Lung (tissue), 12 donors: Measurements from ENCODE around the gene PRKCQ. TPM values are rescaled to one million over a fixed set of nuclear protein-coding genes. Genes with fewer than 3 reads are reported as not detected.

ENCODE experiments used
- ATAC-seq: fragments of 200-7000 bp; cut with Tn5 transposase; one replicate; pipeline ENCODE4 v1.9.1; 2020; ENCODE audit warnings: moderate number of reproducible peaks; ENCODE audit not compliant: insufficient read depth, low FRiP score
- DNase-seq, 3 donors: peaks; one replicate each; pipeline ENCODE4 v3.0.0-alpha.2; 2013 to 2017
- H3K27ac ChIP-seq, 2 donors: one replicate each; pipeline ENCODE4 v1.5.1; 2013; ENCODE audit warnings: mild to moderate bottlenecking in 2 of 2, moderate library complexity in 2 of 2, control low read depth in 1 of 2, inconsistent platforms in 1 of 2, low read depth in 1 of 2, low read length in 1 of 2
- H3K27me3 ChIP-seq, 3 donors: one replicate each; pipeline ENCODE4 v1.5.1; 2013; ENCODE audit warnings: low read length in 2 of 3; ENCODE audit not compliant: control insufficient read depth in 3 of 3, insufficient read depth in 3 of 3
- H3K36me3 ChIP-seq, 4 donors: one replicate each; pipeline ENCODE4 v1.5.1; 2013; ENCODE audit warnings: low read length in 4 of 4, mild to moderate bottlenecking in 1 of 4, moderate library complexity in 1 of 4; ENCODE audit not compliant: control insufficient read depth in 4 of 4, insufficient read depth in 4 of 4
- H3K4me1 ChIP-seq, 5 donors: one replicate each; pipeline ENCODE4 v1.5.1; 2013; ENCODE audit warnings: low read length in 5 of 5, mild to moderate bottlenecking in 2 of 5, moderate library complexity in 1 of 5; ENCODE audit not compliant: control insufficient read depth in 5 of 5, insufficient read depth in 5 of 5
- H3K4me3 ChIP-seq: one replicate; pipeline ENCODE4 v1.5.1; 2013; ENCODE audit warnings: mild to moderate bottlenecking, control low read depth, moderate library complexity
- H3K9ac ChIP-seq, 2 donors: one replicate each; pipeline ENCODE4 v1.5.1; 2013; ENCODE audit warnings: low read length in 2 of 2, control low read depth in 1 of 2; ENCODE audit not compliant: insufficient read depth in 1 of 2
- H3K9me3 ChIP-seq, 4 donors: one replicate each; pipeline ENCODE4 v1.5.1; 2013; ENCODE audit warnings: low read length in 3 of 4, mild to moderate bottlenecking in 1 of 4, moderate library complexity in 1 of 4; ENCODE audit not compliant: control insufficient read depth in 4 of 4, insufficient read depth in 3 of 4
- CTCF ChIP-seq: IDR thresholded peaks from 2 replicates; pipeline ENCODE4 v1.5.1; 2012; ENCODE audit warnings: mild to moderate bottlenecking; ENCODE audit errors: control extremely low read depth, extremely low read depth
- WGBS, 2 donors: extraction: QIAGEN DNeasy Blood & Tissue Kit; methylation state at CpG; one replicate each; pipeline ENCODE4 v1.1.7; 2013; 5-methylcytosine and 5-hydroxymethylcytosine counted together
- polyA plus RNA-seq, 2 donors: library from polyadenylated mRNA; stranded (reverse); fragments of 200-250 nt; gene quantifications; one replicate each; pipeline ENCODE4 v1.2.1, GENCODE V29; 2013
- total RNA-seq, 2 donors: library from RNA; depleted of rRNA in 1 of 2; stranded (reverse); fragments of >200 nt in 1 of 2; gene quantifications; one replicate each; pipeline ENCODE4 v1.2.1, GENCODE V29; 2014 to 2021
- donor health status: control.
- donor health status: control.
- donor health status: Bipolar disorder and iron deficiency.
- donor health status: healthy.
- donor health status: DM: yes; HTN: yes; CAD: no.

The PRKCQ gene
- total and polyA plus RNA-seq, 4 donors, result 2.8 to 9.1 (median 7.2) TPM

GRCh38 chr10:6400821-6401465, 179.1 kb downstream of the PRKCQ start:
- no peaks in the 10 kb centered on the region for H3K36me3 ChIP-seq
- no peak overlapping the region for H3K9ac ChIP-seq
- H3K27ac ChIP-seq, result peak overlapping the region in 1 of 2 donors; percentile 18
- whole genome bisulfite sequencing, 2 donors, result 60 to 74% methylated on average over 12 of the region's 12 CpGs
- no peaks in the 10 kb centered on the region for H3K9me3 ChIP-seq
- H3K4me3 ChIP-seq, result no peak overlapping the region
- no peak for TF ChIP-seq CTCF
- no peak for ATAC-seq
- H3K27me3 ChIP-seq, result no peaks in the 10 kb centered on the region
- H3K4me1 ChIP-seq, result peaks cover 0 to 10% (median 4%) of the 10 kb centered on the region in 5 donors
- no peak for DNase-seq

- no peak for DNase-seq
- no peak for ATAC-seq
- no peaks in the 10 kb centered on the region for H3K9me3 ChIP-seq
- WGBS, 2 donors, result 36 to 76% methylated on average over 7 of the region's 7 CpGs
- H3K4me1 ChIP-seq, result peaks cover 0 to 10% (median 4%) of the 10 kb centered on the region in 5 donors
- H3K27me3 ChIP-seq, result no peaks in the 10 kb centered on the region
- no peaks in the 10 kb centered on the region for H3K36me3 ChIP-seq
- H3K9ac ChIP-seq, result no peak overlapping the region
- H3K27ac ChIP-seq, result no peak overlapping the region
- TF ChIP-seq CTCF, result no peak
- H3K4me3 ChIP-seq, result peak overlapping the region; percentile 12
Observed at GRCh38 chr10:6400331-6400730, 179.7 kb downstream of the PRKCQ start.

GRCh38 chr10:6399879-6400278, 180.2 kb downstream of the PRKCQ start:
- H3K9me3 ChIP-seq, result no peaks in the 10 kb centered on the region
- peak overlapping the region in 1 of 2 donors; percentile 46 for H3K27ac ChIP-seq
- ATAC-seq (no peak), DNase-seq (no peak)
- H3K27me3 ChIP-seq, result no peaks in the 10 kb centered on the region
- peaks cover 0 to 10% (median 4%) of the 10 kb centered on the region in 5 donors for H3K4me1 ChIP-seq
- H3K4me3 ChIP-seq, result no peak overlapping the region
- no peak for TF ChIP-seq CTCF
- no peaks in the 10 kb centered on the region for H3K36me3 ChIP-seq
- 53 to 77% methylated on average over 8 of the region's 8 CpGs for WGBS, 2 donors
- no peak overlapping the region for H3K9ac ChIP-seq
